Peyer's patch (tissue), 4 donors: ENCODE measurements around the gene LIPC. TPM values are rescaled to one million over a fixed set of nuclear protein-coding genes. Genes with fewer than 3 reads are reported as not detected.

ENCODE experiments used
- DNase-seq, 3 donors: peaks; one replicate each; pipeline ENCODE4 v3.0.0-alpha.2; 2017 to 2019
- H3K27ac ChIP-seq, 4 donors: fragments of 200-600 bp; sonication (generic); one replicate each; pipeline ENCODE4 v1.5.1; 2016 to 2019
- H3K27me3 ChIP-seq, 2 donors: fragments of 200-600 bp; sonication (generic); one replicate each; pipeline ENCODE4 v1.5.1; 2019
- H3K36me3 ChIP-seq, 3 donors: fragments of 200-600 bp; sonication (generic); one replicate each; pipeline ENCODE4 v1.5.1; 2016 to 2019
- H3K4me1 ChIP-seq, 4 donors: fragments of 200-600 bp; sonication (generic); one replicate each; pipeline ENCODE4 v1.5.1; 2016 to 2019
- H3K4me3 ChIP-seq, 4 donors: fragments of 200-600 bp; sonication (generic); 1 replicate in 3 of 4; 2 replicates in 1 of 4; pipeline ENCODE4 v1.5.1; 2016 to 2019; ENCODE audit warnings: mild to moderate bottlenecking in 1 of 4
- H3K9me3 ChIP-seq, 4 donors: fragments of 200-600 bp; sonication (generic); one replicate each; pipeline ENCODE4 v1.5.1; 2016 to 2019; ENCODE audit warnings: mild to moderate bottlenecking in 1 of 4
- POLR2A ChIP-seq, 2 donors: fragments of 450-650 bp; IDR thresholded peaks; one replicate each; pipeline ENCODE4 v1.5.1; 2017; ENCODE audit warnings: antibody characterized with exemption in 2 of 2, mild to moderate bottlenecking in 2 of 2, moderate library complexity in 2 of 2
- total RNA-seq, 4 donors: library from RNA; depleted of rRNA; stranded (reverse); fragments of >200 nt; gene quantifications; one replicate each; pipeline ENCODE4 v1.1.0, GENCODE V29; 2016
- TF ChIP-seq, protein P1 (sequence below), 6 experiments: fragments of 450-650 bp in 4 of 6; fragments of 200-600 bp in 2 of 6; sonication (generic) in 1 of 6; IDR thresholded peaks; one replicate each; pipeline ENCODE4 v1.5.1; 2017 to 2019; ENCODE audit warnings: antibody characterized with exemption in 6 of 6, mild to moderate bottlenecking in 3 of 6, moderate library complexity in 1 of 6

Gene LIPC
- total RNA-seq, 4 donors from 2014 or later: 0.40 to 8.9 (median 1.0) TPM; not detected in 1

DNA sequence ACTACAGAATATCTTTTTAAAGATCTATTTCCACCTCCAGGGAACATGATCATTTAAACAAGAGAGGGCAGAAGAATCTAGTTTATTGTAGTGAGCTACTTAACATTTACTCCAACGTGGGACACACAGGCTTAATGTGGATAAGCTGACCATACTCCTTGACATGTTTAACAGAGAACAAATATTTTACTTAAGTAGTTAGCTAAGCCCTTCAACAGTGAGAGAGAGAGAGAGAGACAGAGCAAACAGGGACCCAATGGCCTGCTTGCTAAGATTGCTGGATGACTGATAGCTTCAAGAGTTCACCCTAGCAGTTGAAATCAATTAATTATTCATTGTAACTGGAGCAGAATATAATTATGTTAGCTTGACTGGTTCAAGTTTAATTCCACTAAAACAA lies 159.1 kb downstream of the LIPC start:
- no peak overlapping the region for H3K4me3 ChIP-seq
- H3K4me1 ChIP-seq: no peaks in the 10 kb centered on the region
- TF ChIP-seq, protein P1, sequence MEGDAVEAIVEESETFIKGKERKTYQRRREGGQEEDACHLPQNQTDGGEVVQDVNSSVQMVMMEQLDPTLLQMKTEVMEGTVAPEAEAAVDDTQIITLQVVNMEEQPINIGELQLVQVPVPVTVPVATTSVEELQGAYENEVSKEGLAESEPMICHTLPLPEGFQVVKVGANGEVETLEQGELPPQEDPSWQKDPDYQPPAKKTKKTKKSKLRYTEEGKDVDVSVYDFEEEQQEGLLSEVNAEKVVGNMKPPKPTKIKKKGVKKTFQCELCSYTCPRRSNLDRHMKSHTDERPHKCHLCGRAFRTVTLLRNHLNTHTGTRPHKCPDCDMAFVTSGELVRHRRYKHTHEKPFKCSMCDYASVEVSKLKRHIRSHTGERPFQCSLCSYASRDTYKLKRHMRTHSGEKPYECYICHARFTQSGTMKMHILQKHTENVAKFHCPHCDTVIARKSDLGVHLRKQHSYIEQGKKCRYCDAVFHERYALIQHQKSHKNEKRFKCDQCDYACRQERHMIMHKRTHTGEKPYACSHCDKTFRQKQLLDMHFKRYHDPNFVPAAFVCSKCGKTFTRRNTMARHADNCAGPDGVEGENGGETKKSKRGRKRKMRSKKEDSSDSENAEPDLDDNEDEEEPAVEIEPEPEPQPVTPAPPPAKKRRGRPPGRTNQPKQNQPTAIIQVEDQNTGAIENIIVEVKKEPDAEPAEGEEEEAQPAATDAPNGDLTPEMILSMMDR (IDR thresholded peaks at IDR 0.05): no peak
- TF ChIP-seq POLR2A (IDR thresholded peaks at IDR 0.05): no peak
- no peak for DNase-seq
- H3K27ac ChIP-seq: no peak overlapping the region
- H3K36me3 ChIP-seq: peaks cover 0 to 4% (median 0%) of the 10 kb centered on the region in 3 donors
- no peaks in the 10 kb centered on the region for H3K9me3 ChIP-seq
- no peaks in the 10 kb centered on the region for H3K27me3 ChIP-seq

DNA sequence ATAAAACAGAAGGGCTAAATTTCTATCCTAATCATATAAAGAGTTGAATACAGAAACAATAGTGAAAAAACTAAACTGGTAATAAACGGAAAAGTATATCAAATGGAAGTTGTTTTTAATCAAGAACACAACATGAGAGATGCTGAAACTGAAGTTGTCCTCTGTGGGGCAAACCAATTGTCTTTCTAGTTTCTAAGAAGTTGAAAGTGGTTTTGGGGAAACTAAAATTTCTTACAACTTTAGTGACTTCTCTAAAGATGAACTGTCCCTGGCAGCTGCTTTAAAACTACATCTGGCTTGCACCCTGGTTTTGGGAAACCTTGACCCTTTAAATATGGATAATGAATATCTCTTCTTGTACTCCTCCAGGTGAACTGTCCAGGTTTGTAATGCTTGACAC lies 162.1 kb downstream of the LIPC start:
- no peak for DNase-seq
- TF ChIP-seq, protein P1 (IDR thresholded peaks at IDR 0.05): no peak
- no peak for TF ChIP-seq POLR2A (IDR thresholded peaks at IDR 0.05)
- H3K4me3 ChIP-seq: no peak overlapping the region
- H3K4me1 ChIP-seq: peaks cover 0 to 3% (median 0%) of the 10 kb centered on the region in 4 donors
- peaks cover 0 to 12% (median 0%) of the 10 kb centered on the region in 3 donors for H3K36me3 ChIP-seq
- no peaks in the 10 kb centered on the region for H3K9me3 ChIP-seq
- no peak overlapping the region for H3K27ac ChIP-seq
- H3K27me3 ChIP-seq: no peaks in the 10 kb centered on the region

DNA sequence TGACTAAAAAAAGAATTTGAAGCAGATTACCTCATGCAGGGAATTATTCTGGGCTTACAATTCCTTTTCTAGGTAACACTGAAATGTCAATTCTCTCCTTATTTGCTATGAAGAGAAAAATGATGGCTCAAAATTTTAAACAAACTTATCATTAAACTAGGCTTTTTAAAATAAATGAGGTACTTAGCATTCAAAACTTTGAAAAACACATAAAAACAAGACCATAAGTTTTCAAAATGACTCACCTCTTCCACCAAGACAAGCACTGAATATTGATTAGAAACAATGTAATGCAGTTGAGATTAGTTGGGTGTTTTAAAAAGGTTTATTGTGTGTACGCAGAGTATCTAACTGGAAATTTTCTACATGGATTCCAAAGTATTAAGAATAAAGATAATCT lies 163.1 kb downstream of the LIPC start:
- no peak for DNase-seq
- H3K4me1 ChIP-seq: peaks cover 0 to 3% (median 0%) of the 10 kb centered on the region in 4 donors
- no peaks in the 10 kb centered on the region for H3K9me3 ChIP-seq
- TF ChIP-seq, protein P1 (IDR thresholded peaks at IDR 0.05): no peak
- no peak for TF ChIP-seq POLR2A (IDR thresholded peaks at IDR 0.05)
- no peak overlapping the region for H3K27ac ChIP-seq
- H3K27me3 ChIP-seq: no peaks in the 10 kb centered on the region
- H3K4me3 ChIP-seq: no peak overlapping the region
- H3K36me3 ChIP-seq: peaks cover 0 to 12% (median 0%) of the 10 kb centered on the region in 3 donors

DNA sequence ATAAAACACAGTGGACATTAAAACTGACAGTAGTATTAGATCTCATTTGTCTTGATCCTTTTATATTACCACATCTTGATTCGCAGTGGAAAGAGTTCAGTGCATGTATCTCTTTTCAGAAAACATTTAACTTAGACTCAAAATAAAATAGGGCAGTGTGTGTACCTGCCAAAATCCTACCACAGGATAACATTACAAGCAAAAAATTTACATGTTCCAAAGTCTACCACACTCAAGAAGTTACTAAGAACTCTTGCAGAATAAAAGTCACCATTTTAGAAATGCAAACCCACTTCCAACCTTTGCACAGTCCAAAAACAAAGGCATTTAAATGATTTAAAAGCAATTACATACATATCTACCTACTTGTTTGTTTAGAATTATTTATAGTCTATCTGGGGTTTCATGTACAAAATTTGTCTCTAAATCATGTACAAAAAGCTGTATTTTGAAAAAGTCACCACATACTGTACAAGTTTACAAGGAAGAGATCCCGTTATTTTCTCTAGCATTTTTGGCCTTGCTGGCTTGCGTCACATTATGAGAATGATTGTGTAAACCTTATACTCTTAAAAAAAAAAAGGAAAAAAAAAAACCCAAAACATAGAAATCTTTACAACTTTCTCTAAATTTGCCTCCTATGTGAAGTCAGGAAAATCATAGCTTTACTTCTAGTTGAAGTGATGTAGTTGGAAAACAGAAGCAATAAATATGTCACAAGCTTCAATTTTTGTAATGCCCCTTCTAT lies 163.9 kb downstream of the LIPC start:
- H3K27me3 ChIP-seq: no peaks in the 10 kb centered on the region
- peaks cover 0 to 12% (median 0%) of the 10 kb centered on the region in 3 donors for H3K36me3 ChIP-seq
- no peaks in the 10 kb centered on the region for H3K9me3 ChIP-seq
- peaks cover 0 to 3% (median 0%) of the 10 kb centered on the region in 4 donors for H3K4me1 ChIP-seq
- no peak overlapping the region for H3K27ac ChIP-seq
- DNase-seq: no peak
- TF ChIP-seq, protein P1 (IDR thresholded peaks at IDR 0.05): no peak
- TF ChIP-seq POLR2A (IDR thresholded peaks at IDR 0.05): no peak
- no peak overlapping the region for H3K4me3 ChIP-seq

DNA sequence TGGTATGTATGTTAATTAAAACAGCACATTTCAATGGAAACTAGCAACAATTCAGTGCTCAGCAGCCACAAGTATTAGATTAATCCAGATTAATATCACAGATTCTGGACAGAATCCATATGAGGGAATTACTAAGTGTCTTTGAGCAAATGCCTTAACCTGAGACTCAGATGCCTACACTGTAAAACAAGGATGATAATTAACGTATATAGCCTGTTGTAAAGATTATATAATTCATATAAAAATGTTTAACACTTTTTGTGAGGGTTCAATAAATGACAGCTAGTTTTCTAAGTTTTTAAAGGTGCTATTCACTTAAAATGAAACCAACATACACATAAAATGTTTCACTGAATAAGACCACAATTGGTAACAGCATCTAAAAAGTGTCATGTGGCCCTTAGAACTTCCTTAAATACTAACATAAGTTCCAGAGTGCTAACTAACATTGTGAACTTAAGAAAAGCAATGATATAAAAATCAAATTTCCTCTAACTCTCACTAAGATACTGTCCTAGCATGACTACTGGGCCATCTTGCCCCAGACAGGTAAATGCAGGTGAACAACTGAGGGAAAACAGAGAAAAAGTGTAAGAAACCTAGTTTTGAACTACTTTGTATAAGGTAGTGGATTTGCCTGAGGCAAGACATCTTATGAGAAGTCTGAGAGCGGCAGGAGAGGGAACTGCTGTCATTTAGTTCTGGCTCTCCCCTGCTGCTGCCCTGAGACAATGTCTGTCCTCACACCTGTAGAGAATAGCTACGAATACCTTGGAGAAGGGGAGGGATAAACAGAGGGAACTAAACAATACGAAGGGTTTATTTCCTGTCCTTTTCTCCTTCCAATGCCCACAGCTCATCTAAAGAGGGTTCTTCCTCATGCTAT lies 166.4 kb downstream of the LIPC start:
- H3K9me3 ChIP-seq: no peaks in the 10 kb centered on the region
- TF ChIP-seq, protein P1 (IDR thresholded peaks at IDR 0.05): no peak
- TF ChIP-seq POLR2A (IDR thresholded peaks at IDR 0.05): no peak
- H3K27me3 ChIP-seq: no peaks in the 10 kb centered on the region
- no peak overlapping the region for H3K4me3 ChIP-seq
- H3K36me3 ChIP-seq: peaks cover 0 to 12% (median 0%) of the 10 kb centered on the region in 3 donors
- H3K4me1 ChIP-seq: peaks cover 0 to 3% (median 0%) of the 10 kb centered on the region in 4 donors
- no peak for DNase-seq
- H3K27ac ChIP-seq: no peak overlapping the region
